ENCODE data around the gene RARA. TPM values are rescaled to one million over a fixed set of nuclear protein-coding genes. Genes with fewer than 3 reads are reported as not detected.

RARA gene
- total RNA-seq, 1 experiment from 2014 or later = 25.4 TPM

- H3K4me1 ChIP-seq (ENCODE audit: insufficient read depth, low read length, poor library complexity, severe bottlenecking) = peaks cover 50% of the 10 kb centered on the region
- TF ChIP-seq CTCF (conservative IDR thresholded peaks at IDR 0.05; ENCODE audit: low read depth, low read length) (no peak), EZH2 (IDR thresholded peaks at IDR 0.05; ENCODE audit: borderline replicate concordance, low read depth, low read length, poor library complexity, severe bottlenecking) (no peak)
Measured at GRCh38 chr17:40315678-40316570, 6.9 kb downstream of the RARA start.

GRCh38 chr17:40316571-40317344, 7.8 kb downstream of the RARA start:
- intact Hi-C loops (cut with micrococcal nuclease; ENCODE audit: unreplicated experiment) = no loop called here
- POLR2A ChIA-PET (ENCODE audit: low non-redundant PET) = interaction anchor here (1.0 kb wide), 1 partner anchor 9 kb away, joined by 13 read pairs; no protein-coding TSS in a partner anchor

More at GRCh38 chr17:40315678-40316570, 6.9 kb downstream of the RARA start:
- ChIA-PET CTCF (no interaction called here), POLR2A (ENCODE audit: low non-redundant PET) (interaction anchor here (0.7 kb wide), 1 partner anchor 72 kb away, joined by 3 read pairs; no protein-coding TSS in a partner anchor)
- H3K27me3 ChIP-seq (replicated peaks; ENCODE audit: insufficient read depth, low read depth, low read length, poor library complexity) = no peaks in the 10 kb centered on the region
- BruUV-seq (replicated peaks) = no TSS peak
- intact Hi-C loops (cut with micrococcal nuclease; ENCODE audit: unreplicated experiment) = no loop called here
- no peaks in the 10 kb centered on the region for H3K9me3 ChIP-seq (ENCODE audit: low read depth, low read length, poor library complexity, severe bottlenecking)
- no peak for DNase-seq (ENCODE audit: low spot score)
- no peak overlapping the region for H3K4me3 ChIP-seq (ENCODE audit: low read depth, low read length, poor library complexity, severe bottlenecking)
- no peaks in the 10 kb centered on the region for H3K36me3 ChIP-seq (ENCODE audit: insufficient read depth, low read length, poor library complexity, severe bottlenecking)
- H3K27ac ChIP-seq (ENCODE audit: low read depth, low read length, poor library complexity, severe bottlenecking) = no peak overlapping the region

More at GRCh38 chr17:40316571-40317344, 7.8 kb downstream of the RARA start:
- Histone ChIP-seq H3K27ac (ENCODE audit: low read depth, low read length, poor library complexity, severe bottlenecking) (no peak overlapping the region), H3K27me3 (replicated peaks; ENCODE audit: insufficient read depth, low read depth, low read length, poor library complexity) (no peaks in the 10 kb centered on the region), H3K4me3 (ENCODE audit: low read depth, low read length, poor library complexity, severe bottlenecking) (no peak overlapping the region), H3K4me1 (ENCODE audit: insufficient read depth, low read length, poor library complexity, severe bottlenecking) (peaks cover 49% of the 10 kb centered on the region), H3K36me3 (ENCODE audit: insufficient read depth, low read length, poor library complexity, severe bottlenecking) (no peaks in the 10 kb centered on the region), H3K9me3 (ENCODE audit: low read depth, low read length, poor library complexity, severe bottlenecking) (no peaks in the 10 kb centered on the region)
- no peak for TF ChIP-seq EZH2 (IDR thresholded peaks at IDR 0.05; ENCODE audit: borderline replicate concordance, low read depth, low read length, poor library complexity, severe bottlenecking)
- no peak for TF ChIP-seq CTCF (conservative IDR thresholded peaks at IDR 0.05; ENCODE audit: low read depth, low read length)
- DNase-seq (ENCODE audit: low spot score) = no peak
- no TSS peak for BruUV-seq (replicated peaks)
- CTCF ChIA-PET = interaction anchor here (0.5 to 1.5 kb wide), 11 partner anchors 10 to 1739 kb away, joined by 3 to 23 read pairs (median 5); no protein-coding TSS in a partner anchor

Measured in A673 (cell line).